HL-60/S4 treated with phorbol 12-myristate 13-acetate at 8.2 ng/mL for 4 days and 3 days (cell line): ENCODE measurements around the gene RAD51B.
"Not testable (repeated sequence)": the region's sequence is repeated elsewhere in the genome, so short reads cannot be mapped to it uniquely, and the experiment has no call there.

Experiments used
- in situ Hi-C: fragments of 300-500 bp; cut with MboI; formaldehyde crosslinking; loops from 2 replicates; pipeline ENCODE4 v1.15.0; 2022; ENCODE audit warnings: low sequenced_read_pairs

RAD51B gene

DNA sequence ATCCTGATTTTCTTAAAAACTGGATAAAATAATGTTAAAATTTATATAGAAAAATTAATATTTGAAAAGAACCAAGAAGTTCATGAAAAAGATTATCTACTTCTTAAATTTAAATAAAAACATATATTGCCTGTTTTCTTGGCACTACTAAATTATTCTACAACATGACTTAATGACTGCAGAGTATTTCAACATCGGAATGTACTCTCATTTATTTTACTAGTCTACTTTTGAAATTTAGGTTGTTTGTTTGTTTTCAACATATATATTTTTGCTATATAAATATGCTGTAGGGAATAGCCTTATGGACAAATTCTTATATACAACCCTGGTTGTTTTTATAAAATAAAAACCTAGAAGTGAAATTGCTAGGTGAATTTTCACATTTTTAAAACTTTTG is 231.6 kb downstream of the RAD51B start:
- in situ Hi-C loops, result no loop called here

DNA sequence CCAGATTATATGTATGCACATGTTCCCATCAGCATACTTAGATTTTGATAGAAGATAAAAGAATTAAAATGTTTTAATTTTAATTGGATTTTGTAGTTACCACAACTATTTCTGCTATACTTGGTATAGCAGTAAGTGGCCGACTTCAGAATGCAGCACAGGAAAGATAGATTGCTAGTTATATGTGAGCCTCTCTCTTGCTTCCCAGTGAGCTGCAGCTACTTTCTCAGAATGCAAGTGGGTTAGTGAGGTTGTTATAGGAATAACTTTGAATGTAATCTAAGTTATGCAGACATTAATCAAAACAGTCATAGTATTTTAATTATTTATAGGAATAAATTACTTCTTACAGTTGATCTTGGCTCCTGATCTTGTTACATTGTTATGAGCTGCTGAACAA is 240.6 kb downstream of the RAD51B start:
- in situ Hi-C loops, result no loop called here

DNA sequence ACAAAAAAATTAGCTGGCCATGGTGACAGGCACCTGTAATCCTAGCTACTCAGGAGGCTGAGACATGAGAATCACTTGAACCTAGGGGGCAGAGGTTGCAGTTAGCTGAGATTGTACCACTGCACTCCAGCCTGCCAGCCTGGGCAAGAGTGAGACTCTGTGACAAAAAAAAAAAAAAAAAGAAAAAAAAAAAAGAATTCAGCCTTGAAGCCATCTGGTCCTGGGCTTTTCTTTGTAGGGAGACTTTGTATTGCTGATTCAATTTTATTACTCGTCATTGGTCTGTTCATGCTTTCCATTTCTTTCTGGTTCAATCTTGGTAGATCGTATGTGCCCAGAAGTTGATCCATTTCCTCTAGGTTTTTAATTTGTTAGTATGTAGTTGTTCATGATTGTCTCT is 243.1 kb downstream of the RAD51B start:
- in situ Hi-C loops, result no loop called here

DNA sequence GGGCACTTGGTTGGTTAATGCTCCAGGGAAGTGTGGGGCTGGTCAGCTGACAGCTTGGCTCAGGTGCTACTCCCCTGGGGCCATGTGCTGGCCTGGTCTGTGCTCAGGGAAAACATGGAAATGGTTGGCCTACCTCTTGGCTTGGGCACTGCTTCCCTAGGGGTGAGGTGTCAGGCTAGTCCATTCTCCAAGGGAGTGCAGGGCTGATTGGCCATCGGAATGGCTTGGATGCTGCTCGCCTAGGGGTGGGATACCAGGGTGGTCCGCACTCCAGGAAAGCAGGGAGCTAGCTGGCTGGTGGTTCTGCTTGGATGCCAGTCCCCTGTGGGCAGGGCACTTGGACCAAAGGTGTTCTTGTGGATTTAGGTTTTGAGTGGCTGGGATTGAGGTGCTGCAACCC is 245.7 kb downstream of the RAD51B start:
- in situ Hi-C loops, result no loop called here

DNA sequence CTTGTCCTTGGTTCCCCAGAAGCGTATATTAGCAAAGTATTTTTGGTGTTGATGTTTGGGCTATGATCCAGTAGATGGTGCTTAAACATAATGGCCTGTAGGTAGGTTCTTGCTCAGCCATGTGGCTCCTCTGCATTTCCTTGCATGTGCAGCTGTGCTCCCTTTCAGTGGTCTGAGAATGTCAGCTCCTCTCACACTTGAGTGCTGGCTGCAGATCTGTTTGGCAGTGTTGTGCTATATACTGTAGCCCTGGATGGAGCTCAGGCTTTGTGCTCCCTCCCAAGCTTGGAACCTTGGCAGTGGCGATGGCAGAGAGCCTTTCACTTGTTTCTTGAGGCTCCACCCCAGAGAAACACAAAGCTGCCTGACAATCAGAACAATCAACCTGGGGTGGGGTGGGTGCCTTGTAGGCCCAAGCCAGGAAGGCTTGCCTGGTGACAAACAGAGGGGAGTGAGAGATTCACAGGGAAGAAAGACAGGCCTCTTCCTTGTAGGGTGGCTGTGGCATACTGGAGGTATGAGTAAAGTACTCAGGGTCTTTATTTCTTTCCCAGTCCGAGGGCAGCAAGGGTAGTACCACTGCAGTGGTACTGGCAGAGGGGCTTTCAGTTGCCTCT is 255.3 kb downstream of the RAD51B start:
- in situ Hi-C loops, result no loop called here

DNA sequence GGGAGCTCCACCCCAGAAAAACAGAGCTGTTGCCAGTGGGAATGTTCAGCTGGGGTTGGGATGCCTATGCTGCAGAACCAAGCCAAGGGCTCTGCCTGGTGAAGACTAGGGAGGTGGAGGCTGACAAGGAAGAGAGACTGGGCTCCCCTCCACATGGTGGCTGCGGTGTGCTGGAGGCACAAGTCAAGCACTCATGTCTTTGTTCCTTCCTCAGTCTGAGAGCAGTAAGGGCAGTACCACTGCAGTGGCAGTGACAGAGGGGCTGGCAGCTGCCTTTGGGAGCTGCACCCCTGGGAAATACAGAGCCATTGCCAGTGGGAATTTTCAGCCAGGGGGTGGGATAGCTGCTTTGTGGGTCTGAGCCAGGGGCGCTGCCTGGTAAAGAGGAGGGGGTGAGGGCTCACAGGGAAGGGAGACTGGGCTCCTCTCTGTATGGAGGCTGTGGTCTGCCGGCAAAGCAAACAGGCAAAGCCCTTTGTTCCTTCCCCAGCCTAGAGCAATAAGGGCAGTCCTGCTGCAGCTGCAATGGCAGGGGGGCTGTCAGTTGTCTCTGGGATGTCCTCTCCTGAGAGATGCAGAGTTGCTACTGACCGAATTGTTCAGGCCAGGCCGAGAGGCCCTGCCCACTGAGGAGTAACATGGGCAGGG is 255.9 kb downstream of the RAD51B start:
- in situ Hi-C loops, result no loop called here

DNA sequence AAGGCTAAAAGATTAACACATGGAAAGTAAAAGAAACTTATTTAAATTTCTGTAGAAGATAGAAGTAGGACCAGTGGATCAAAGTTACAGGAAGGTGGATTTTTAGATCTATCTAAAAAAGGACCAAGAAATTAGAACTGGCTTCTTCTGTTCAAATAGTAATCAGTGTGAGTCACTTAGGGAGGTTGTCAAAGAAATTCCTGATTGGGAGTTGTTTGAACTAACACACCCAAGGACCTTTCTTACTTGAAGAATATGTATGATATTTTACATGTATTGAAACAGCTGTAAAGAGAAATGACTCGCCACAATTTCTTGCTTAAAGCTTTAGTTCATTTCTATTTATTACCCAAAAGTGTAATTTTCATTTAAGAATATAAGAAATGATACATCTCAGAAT is 256.9 kb downstream of the RAD51B start:
- in situ Hi-C loops, result no loop called here

DNA sequence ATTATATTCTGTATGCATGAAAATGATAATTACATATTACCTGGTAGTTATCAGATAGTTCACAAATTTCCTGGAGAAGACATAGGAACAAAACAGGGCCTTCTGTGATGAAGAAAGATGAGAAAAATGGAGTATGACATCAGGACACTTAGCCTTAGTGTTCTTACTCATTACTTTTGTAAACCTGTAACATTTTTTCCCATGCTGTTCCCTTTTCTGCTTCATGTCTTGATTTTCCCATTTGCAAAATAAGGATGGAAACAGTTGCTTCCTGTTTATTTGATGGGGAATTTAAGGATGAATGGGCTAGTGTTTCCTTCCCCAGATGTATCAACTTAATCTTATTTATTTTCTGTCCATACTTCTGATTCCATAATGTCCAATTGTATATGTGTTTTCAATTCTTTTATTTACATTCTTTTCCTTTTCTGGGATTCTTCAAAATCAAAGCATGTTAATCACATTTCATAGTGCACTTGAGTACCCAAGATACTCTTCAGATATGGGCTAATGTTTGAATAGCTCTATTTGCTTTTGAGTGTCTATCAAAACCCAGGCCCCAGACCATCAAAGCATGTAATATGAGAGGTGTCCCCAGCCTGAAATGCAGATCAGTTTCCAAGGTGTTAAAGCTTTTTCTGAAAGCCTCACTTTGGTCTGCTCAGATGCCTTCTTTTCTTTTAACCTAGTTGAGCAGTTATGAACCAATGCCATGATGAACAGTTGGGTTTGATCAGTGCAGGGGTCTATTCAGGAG is 260.5 kb downstream of the RAD51B start:
- in situ Hi-C loops, result no loop called here

DNA sequence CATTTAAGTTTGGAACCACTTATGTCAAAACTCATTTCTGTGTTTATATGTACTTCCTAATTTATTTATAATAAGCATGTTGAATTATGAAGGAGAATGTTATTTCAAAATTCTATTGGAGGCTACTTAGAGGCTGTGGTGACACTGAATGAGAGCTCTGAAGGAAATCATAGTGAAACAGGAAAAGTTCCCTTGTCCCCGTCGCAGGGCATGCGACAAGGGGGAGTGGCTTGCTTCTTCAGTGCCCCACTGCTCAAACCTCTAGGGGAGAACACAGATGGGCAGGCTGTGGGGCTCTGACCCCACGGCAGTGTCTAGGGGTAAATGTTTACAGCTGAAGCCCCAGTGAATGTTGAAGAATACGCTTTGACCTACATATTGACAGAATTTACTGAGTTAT is 261.9 kb downstream of the RAD51B start:
- in situ Hi-C loops, result no loop called here

DNA sequence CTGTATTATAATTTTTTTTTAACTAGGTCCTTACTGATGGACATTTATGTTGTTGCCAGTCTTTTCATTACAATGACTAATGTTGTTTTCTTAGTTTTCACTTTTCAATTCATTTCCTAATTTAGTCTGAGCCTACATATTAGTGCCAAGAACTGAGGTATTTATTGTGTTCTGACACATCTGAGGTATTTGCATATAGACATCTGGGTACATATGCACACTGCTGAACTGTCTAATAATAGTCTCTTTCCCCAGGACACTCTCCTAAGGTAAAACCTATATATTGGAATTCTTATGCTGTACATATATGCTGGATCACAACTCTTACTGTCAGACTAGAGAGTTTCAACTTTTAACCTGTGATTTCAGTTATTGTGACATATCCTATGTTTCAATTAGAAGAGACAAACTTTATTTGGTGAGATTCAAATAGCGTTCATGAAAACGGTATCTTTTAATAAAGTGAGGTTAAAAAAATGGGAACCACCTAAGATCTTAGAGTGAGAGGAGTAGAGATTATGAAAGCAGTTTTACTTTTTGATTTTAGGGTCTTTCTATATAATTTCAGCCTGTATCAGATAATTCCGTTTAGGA is 263.2 kb downstream of the RAD51B start:
- in situ Hi-C loops, result no loop called here

DNA sequence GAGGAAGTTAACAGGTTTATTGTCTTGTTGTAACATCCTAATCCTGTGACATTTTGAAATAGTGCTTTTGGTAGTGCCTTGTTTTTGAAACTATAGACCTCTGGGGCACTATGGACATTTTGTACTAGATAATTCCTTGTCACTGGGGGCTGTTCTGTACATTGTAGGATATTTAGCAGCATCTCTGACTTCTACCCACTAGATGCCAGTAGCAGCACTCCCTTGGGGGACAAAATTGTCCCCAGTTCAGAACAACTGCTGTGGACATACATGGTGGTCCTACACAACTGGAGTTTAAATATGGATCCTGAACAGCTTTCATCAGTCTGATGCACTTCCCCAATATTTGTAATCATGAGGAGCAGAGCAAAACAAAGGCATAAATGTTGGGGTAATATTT is 264.7 kb downstream of the RAD51B start:
- in situ Hi-C loops, result no loop called here

DNA sequence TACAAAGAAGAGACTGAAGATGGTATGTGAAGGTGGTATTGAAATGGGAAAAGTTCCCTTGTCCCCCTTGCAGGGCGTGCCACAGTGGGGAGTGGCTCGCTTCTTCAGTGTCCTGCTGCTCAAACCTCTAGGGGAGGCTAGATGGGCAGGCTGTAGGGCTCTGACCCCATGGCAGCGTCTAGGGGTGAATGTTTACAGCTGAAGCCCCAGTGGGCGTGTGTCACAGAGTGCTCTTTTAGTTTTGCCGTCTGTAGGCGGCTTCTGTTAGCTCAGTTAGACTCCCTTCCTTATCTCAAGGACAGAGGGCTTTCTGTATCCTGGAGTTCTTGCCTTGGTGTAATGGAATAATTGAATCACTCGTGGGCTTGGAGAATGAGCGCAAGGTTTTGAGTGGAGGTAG is 266.2 kb downstream of the RAD51B start:
- in situ Hi-C loops, result no loop called here

DNA sequence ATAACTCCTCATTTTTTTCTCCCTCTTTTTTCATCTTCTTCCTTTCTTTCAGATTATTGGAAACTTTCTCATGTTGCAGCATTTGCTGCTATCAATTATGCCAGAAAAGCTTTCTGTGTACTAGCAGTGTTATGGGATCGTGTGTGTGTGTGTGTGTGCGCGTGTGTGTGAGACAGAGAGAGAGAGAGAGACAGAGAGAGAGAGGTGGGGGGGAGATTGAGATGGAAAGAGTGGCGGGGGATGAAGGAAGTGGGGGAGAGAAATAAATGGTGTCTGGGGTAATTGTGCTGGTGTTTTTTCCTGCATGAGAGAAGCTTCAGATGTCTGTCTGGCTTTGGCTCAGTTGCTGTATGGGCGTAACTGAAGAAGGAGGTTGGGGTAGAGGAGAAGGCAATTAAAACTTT is 268.9 kb downstream of the RAD51B start:
- in situ Hi-C loops, result no loop called here

DNA sequence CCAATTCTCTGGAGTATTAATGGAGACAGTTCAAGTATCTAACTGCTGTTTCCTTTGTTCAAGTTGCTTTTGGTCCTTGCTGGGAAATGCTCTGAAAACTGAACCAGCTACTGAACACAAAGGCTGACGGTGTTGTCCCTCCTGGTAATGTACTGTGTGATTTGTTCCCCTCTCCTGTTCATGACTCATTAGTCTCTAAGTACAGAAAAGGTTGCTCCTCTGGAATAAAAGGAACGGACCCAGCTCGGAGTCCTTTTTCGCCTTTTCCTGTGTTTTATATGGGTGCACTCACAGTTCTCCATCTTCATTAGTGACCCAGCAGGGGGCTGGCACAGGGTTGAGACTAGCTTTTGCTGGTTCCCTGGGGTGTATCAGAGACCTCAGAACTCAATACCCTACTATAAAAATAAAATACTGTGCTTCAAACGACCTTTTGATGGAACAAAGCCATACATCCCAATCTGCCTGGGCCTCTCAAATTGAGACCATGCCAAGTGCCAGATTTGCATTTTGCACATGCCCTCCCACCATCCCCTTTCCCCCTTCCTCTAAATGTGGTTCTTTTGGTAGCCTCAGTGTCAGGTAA is 269.7 kb downstream of the RAD51B start:
- in situ Hi-C loops, result no loop called here

DNA sequence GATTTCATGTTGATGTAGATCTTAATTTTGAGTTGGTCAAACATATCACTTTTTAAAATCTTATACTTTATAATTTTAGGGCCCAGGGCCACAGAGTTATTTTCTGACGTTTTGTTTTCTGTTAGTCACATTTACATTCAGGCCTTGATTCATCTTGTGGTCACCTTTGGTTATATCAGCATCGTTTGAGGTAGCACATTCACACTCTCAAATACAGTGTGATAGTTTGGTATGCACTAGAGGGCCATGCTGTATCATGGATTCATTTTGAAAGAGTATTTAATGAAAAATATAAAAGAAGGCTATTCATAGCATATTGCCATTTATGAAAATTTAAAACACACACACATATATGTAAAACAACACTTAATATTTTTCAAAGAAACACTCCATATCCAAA is 274.6 kb downstream of the RAD51B start:
- in situ Hi-C loops, result no loop called here

DNA sequence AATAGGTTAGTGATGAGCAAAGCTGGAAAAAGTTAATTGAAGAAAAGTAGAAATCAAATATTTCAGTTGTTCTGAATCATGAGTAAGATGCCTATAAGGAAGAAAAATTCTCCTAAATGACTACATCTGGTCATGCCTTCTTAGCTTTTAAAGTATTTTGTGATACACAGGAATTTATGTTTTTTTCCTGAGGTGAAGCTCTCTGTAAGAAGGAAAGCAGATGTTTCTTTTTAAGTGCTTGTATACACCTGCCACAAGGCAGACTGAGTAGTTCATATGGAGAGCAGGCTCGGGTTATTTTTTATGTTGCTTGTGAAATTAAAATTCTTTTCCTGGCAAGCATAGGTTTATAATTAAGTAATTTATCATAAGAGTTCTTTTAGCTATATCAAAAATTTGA is 275.2 kb downstream of the RAD51B start:
- in situ Hi-C loops, result no loop called here

DNA sequence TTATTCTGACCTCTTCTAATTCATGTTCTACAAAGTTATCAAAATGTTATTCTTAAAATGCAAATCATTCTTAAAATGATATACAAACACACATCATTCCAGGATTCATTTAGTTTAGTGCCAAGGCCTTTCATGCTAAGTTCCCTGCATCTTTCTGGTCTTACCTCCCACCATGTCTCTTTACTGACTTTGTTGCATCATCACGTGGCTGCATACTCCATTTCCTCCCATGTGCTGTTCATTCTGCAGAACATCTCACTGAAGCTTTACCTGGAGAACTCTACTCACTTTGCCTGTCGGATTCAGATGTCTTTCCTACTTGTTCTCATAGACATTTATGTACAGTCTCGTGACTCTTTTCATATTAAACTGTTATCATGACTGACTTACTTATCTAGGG is 278.1 kb downstream of the RAD51B start:
- in situ Hi-C loops, result no loop called here

DNA sequence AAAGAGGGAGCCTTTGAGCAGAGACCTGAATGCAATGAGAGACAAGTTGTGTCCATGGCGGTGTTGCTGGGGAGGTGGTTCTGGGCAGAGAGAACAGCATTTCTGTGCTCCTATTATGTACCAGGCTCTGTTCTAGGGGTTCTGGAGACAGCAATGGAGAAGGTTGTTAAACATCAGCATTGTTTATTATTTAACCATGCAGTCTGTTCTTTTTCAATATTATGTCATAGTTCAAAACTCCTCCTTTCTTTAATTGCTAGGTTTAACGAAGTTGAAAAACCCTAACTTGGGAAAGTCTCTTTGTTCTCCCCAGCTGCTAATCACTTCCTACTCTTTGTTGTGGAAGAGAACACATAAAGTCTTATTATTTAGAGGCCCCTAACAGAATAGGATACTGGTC is 279.3 kb downstream of the RAD51B start:
- in situ Hi-C loops, result no loop called here

DNA sequence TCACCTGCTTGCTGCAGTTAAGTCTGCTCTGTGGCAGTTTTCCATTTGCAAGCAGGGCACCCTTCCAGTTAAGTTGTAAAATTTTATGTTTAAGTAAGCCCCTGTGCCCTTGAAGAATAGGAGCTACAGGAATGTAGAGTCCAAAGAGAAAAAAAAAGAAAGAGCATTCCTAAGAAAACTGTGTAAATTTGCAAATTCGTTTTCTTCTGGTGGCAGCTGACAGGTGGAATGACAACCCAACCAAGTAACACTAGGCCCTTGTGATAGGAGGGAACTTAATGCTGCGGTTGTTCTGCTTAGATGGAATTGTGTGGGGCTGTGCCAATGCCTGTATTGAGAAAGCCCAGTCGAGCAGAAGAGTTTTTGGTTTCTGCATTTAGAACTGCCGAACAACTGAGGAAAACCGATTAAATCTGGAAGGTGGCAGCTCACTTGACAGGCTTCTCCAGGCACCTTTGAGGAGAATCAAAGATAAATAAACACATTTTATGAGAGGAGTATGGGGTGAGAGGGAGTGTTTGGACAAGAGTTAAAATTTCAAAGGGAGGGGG is 280.0 kb downstream of the RAD51B start:
- in situ Hi-C loops, result no loop called here

DNA sequence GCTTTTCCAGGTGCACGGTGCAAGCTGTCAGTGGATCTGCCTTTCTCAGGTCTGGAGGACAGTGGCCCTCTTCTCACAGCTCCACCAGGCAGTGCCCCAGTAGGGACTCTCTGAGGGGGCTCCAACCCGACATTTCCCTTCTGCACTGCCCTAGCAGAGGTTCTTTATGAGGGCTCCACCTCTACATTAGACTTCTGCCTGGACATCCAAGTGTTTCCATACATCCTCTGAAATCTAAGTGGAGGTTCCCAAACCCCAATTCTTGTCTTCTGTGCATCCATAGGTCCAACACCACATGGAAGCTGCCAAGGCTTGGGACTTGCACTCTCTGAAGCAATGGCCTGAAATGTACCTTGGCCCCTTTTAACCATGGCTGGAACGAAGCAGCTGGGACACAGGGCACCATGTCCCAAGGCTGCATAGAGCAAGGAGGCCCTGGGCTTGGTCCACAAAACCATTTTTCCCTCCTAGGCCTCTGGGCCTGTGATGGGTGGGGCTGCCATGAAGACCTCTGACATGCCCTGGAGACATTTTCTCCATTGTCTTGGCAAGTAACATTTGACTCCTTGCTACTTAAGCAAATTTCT is 282.2 kb downstream of the RAD51B start:
- in situ Hi-C loops, result not testable (repeated sequence)

DNA sequence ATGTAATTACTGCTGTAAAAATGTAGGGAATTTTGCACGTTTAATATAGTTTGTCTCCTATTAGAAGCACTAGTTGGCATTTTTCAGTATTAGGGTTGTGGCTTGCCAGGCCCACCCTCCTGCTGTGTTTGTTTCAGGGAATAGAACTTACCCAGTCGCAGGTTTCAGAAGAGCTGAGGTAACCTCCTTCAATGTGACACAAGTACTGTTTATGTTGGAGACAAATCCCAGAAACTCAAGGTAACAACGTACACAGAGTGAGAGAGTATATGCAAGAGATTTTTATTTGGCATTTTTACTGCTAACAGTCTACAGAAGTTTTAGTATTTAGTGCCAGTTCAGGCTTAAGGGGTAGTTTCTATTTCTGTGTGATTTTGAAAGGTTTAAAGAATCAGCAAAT is 284.3 kb downstream of the RAD51B start:
- in situ Hi-C loops, result no loop called here
